ENCODE measurements around the gene CCDC33.

The CCDC33 gene

GRCh38 chr15:74291101-74292071 is 55.3 kb downstream of the CCDC33 start:
- DNase-seq: peak; percentile 71 to 84

- no peak for DNase-seq
Observed at GRCh38 chr15:74293021-74293810, 57.1 kb downstream of the CCDC33 start.

- DNase-seq: no peak
Observed at GRCh38 chr15:74294010-74294409, 57.9 kb downstream of the CCDC33 start.

- DNase-seq: no peak
Observed at GRCh38 chr15:74295800-74296199, 59.7 kb downstream of the CCDC33 start.

- no peak for DNase-seq
Observed at GRCh38 chr15:74297887-74298286, 61.8 kb downstream of the CCDC33 start.

- no peak for DNase-seq
Observed at GRCh38 chr15:74300057-74300795, 64.1 kb downstream of the CCDC33 start.

GRCh38 chr15:74301583-74302361 is 65.6 kb downstream of the CCDC33 start:
- no peak for DNase-seq

GRCh38 chr15:74302821-74303359 is 66.8 kb downstream of the CCDC33 start:
- peak; percentile 49 to 62 for DNase-seq

DNA sequence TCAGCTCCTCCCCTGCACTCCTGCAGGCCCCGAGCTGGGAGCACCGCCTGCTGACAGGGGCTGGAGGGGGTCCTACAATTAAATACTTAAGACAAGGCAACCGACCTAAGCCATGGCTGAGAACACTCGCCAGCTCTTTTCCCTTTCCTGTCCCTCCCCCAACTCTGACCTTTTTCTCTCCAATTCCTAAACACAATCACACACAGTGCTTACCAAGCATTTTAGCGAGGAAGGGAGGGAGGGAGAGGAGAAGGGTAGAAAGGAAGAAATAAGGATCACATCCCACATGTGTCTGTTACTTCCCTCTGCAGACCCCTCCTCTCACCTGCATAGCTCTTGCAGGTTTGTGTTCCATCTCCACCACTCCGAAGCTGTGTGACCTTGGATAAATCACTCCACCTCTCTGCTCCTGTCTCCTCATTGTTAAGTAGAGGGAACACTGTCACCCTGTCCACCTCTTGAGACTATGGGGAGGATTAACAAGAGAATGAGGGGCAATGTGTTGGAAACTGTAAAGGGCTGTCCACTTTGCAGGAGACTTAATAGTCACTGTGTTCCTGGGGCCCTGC is 67.7 kb downstream of the CCDC33 start:
- no peak for DNase-seq

GRCh38 chr15:74304431-74304830 is 68.3 kb downstream of the CCDC33 start:
- DNase-seq: no peak

- no peak for DNase-seq
Observed at GRCh38 chr15:74305687-74306086, 69.6 kb downstream of the CCDC33 start.

DNA sequence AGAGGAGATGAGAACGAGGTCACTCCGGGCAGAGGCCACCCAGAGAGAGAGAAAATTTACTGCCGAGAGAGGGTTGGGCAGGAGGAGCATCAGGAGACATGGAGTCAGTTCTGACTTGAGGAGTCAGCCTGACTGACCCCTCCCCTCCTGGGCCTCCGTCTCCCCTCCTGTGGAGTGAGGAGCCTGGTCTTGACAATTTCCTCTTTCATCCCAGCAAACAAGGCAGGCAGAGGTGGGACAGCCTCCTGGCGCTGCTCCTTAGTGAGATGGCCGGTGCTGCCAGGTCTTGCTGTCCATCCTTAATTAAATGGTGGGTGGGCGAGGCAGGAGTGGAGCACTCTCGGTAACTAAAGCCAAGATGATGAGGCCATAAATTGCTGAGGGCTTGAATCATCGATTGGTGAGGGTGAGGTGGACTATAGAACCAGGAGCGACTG is 70.7 kb downstream of the CCDC33 start:
- DNase-seq: no peak

GRCh38 chr15:74307827-74308811 is 72.0 kb downstream of the CCDC33 start:
- DNase-seq: peak; percentile 29 to 30

DNA sequence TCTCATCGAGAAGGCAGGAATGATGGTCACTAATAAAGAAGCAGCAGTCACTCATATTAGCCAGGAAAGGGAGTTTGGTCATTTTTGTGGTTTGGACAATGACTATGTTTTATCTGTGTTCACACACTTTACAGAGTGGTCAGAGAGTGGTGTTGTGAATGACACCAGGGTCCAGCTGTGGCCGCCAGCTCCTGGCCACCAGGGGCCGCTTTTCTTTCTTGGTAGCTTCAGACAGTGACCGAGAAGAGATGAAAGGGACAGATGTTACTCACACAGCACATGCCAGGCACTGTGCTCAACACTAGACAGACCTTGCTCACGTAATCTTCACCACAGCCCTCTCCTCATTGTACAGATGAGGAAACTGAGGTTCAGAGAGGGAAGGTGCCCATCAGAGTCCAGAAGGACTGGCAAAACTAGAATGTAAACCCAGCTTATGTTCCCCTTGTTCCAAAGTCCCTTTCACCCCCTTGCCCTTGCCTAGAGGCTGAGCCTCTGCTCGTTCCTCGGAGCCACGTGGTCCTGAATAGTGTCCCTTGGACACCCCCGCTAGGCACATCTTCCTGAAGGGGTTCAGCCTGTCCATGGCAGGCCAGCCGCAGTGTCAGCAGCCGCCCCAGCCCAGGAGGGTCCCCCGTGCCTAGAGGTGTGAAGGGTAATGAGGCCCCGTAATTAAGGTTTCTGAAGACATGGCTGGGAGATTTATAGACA is 75.8 kb downstream of the CCDC33 start:
- no peak for DNase-seq

DNA sequence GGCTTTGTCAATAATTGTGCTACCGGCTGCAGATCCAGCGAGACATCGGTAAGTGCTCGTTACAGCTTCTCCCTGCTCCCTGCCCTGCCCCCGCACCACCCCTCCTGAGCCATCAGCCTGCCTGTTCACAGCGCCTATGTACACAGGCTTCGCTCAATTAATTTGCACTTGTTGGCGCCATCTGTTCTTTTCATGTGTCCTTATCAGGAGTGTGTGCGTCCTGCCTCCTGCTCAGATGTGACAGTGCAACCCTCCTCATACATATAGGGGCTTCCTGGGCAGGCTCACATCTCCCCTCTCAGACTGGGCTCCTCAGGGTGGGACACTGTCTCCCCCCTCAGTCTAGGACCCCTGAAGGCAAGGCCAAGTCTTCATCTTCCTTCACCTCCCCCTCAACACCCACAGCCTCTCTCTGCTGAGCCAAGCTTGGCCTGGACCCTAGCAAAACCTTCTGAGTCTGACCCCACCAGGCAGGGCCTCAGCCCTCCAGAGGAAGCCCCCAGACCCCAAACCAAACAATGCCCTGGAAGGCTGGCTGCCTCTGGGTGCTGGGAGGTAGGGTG is 76.4 kb downstream of the CCDC33 start:
- no peak for DNase-seq

DNA sequence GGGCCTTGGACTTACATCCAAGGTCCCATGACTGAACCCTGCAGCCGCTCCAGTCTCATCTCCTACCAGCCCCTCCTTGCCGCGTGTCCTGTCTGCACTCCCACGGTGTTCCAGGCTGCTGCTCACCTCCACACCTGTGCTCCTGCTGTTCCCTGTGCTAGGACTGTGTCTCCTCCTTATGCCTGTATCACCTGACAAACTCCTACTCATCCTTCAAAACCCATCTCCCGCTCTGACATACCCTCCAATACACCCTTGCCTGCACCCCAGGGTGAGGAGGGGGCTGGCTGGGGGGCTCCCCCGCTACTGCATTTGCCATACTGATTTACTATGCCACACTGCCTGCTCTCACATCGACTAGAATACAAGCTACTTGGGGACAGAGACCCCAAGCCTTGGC is 77.8 kb downstream of the CCDC33 start:
- no peak for DNase-seq

DNA sequence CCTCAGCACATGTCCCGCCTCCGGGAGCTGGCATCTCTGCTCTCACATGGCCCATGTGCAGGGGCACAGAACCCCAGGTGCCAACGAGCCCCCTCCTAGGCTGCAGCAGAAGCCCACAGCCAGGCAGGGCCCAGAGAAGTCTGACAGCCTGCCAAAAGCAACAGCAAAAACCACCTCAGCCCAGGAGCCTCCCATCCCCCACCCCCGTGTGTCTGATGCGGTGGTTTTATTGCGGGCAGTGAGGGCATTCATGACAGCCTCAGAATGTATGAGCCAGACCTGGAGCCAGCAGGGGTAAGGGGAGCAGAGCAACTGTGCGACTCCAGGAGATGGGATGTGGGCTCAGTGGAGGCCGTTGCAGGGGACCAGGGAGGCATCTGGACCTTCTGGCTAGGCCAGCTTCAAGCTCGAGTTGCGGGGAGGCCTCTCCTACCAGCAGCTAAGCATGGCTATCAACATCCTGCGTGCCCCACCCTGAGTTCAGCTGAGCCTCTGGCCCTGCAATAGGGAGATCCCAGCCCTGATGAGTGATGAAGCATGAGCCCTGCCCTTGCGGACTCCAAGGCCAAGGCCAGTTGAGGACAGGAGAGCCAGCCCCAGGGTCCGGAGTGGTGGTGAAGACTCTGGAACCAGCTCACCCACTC is 78.8 kb downstream of the CCDC33 start:
- DNase-seq: peak in 1 of 2 donors; percentile 24

GRCh38 chr15:74315626-74316025 is 79.5 kb downstream of the CCDC33 start:
- peak in 1 of 2 donors; percentile 10 for DNase-seq

- DNase-seq: no peak
Observed at GRCh38 chr15:74316141-74316540, 80.0 kb downstream of the CCDC33 start.

Data from stimulated activated CD4-positive, alpha-beta T cell treated with anti-CD3 and anti-CD28 coated beads, Interleukin-2, amount 100 ng/mL, for 24 hours (primary cell).